Esophagus squamous epithelium (tissue), 4 donors: ENCODE results near the gene FNDC3B.

ENCODE experiments used
- CTCF ChIP-seq, 6 experiments: fragments of 450-650 bp in 4 of 6; fragments of 200-600 bp in 2 of 6; sonication (generic) in 2 of 6; IDR thresholded peaks; one replicate each; pipeline ENCODE4 v1.5.1; 2016 to 2019; ENCODE audit warnings: antibody characterized with exemption in 6 of 6, mild to moderate bottlenecking in 4 of 6, moderate library complexity in 4 of 6
- POLR2A ChIP-seq, 4 donors: fragments of 450-650 bp; IDR thresholded peaks; one replicate each; pipeline ENCODE4 v1.6.1; 2017; ENCODE audit warnings: antibody characterized with exemption in 4 of 4, mild to moderate bottlenecking in 4 of 4, moderate library complexity in 3 of 4

- TF ChIP-seq POLR2A (IDR thresholded peaks at IDR 0.05) (no peak), CTCF (IDR thresholded peaks at IDR 0.05) (no peak)
These were observed 91.3 kb downstream of the FNDC3B start for GRCh38 chr3:172130717-172131050.
